ENCODE data around the gene OR1L4. TPM values are rescaled to one million over a fixed set of nuclear protein-coding genes. Genes with fewer than 3 reads are reported as not detected.

Gene OR1L4
- polyA plus RNA-seq, 1 donor (not counting 4 experiments of a cell fraction or from before 2014, with no cell fraction given), result not detected

- FAIRE-seq (no peak), DNase-seq (ENCODE audit: low read depth, low spot score) (no peak)
- Histone ChIP-seq H3K27ac (ENCODE audit: control insufficient read depth, insufficient read depth, low read length) (no peak overlapping the region), H2AFZ (ENCODE audit: control insufficient read depth, low read length) (no peak overlapping the region), H3K79me2 (ENCODE audit: control insufficient read depth, insufficient read depth, low read length) (no peaks in the 10 kb centered on the region), H3K9ac (ENCODE audit: control insufficient read depth, extremely low read depth, insufficient read depth, low read length) (no peak overlapping the region), H3K4me2 (ENCODE audit: control insufficient read depth, extremely low read depth, insufficient read depth, low read depth, low read length) (no peak overlapping the region), H3K9me3 (ENCODE audit: control insufficient read depth, low read depth, low read length) (no peaks in the 10 kb centered on the region), H3K4me3 (ENCODE audit: control insufficient read depth in 2 of 3, extremely low read depth in 1 of 3, insufficient read depth in 2 of 3, low read depth in 1 of 3, low read length in 3 of 3) (no peak overlapping the region), H3K4me1 (ENCODE audit: control insufficient read depth, extremely low read depth, insufficient read depth, low read length) (no peaks in the 10 kb centered on the region), H3K9me1 (ENCODE audit: control insufficient read depth, extremely low read depth, insufficient read depth, low read length) (no peaks in the 10 kb centered on the region), H4K20me1 (ENCODE audit: control insufficient read depth, extremely low read depth, insufficient read depth, low read length) (no peaks in the 10 kb centered on the region), H3K36me3 (ENCODE audit: control insufficient read depth in 2 of 2, extremely low read depth in 1 of 2, insufficient read depth in 2 of 2, low read length in 2 of 2) (no peaks in the 10 kb centered on the region), H3K27me3 (ENCODE audit: control insufficient read depth, extremely low read depth, insufficient read depth, low read length) (no peaks in the 10 kb centered on the region)
- dilution Hi-C loops (cut with MboI; ENCODE audit: extremely low pct_ligation_motif_present, low sequenced_read_pairs), result no loop called here
- no peak for TF ChIP-seq CTCF (optimal IDR thresholded peaks at IDR 0.05 in 1 of 3, IDR thresholded peaks at IDR 0.05 in 1 of 3, conservative IDR thresholded peaks at IDR 0.05 in 1 of 3; ENCODE audit: extremely low read depth in 1 of 3, insufficient read depth in 2 of 3, low read length in 3 of 3)
- TF ChIP-seq EZH2 (IDR thresholded peaks at IDR 0.05; ENCODE audit: low read length), result no peak
Measured at GRCh38 chr9:122754825-122755224, 31.0 kb downstream of the OR1L4 start.

- no peak for FAIRE-seq
Measured at GRCh38 chr9:122767817-122768216, 44.0 kb downstream of the OR1L4 start.

More at GRCh38 chr9:122767817-122768216, 44.0 kb downstream of the OR1L4 start:
- no peaks in the 10 kb centered on the region for H3K4me1 ChIP-seq (ENCODE audit: control insufficient read depth, extremely low read depth, insufficient read depth, low read length)
- no peak overlapping the region for H3K4me2 ChIP-seq (ENCODE audit: control insufficient read depth, extremely low read depth, insufficient read depth, low read depth, low read length)
- dilution Hi-C loops (cut with MboI; ENCODE audit: extremely low pct_ligation_motif_present, low sequenced_read_pairs), result no loop called here
- TF ChIP-seq EZH2 (IDR thresholded peaks at IDR 0.05; ENCODE audit: low read length) (no peak), CTCF (optimal IDR thresholded peaks at IDR 0.05 in 1 of 3, IDR thresholded peaks at IDR 0.05 in 1 of 3, conservative IDR thresholded peaks at IDR 0.05 in 1 of 3; ENCODE audit: extremely low read depth in 1 of 3, insufficient read depth in 2 of 3, low read length in 3 of 3) (no peak)
- H3K36me3 ChIP-seq (ENCODE audit: control insufficient read depth in 2 of 2, extremely low read depth in 1 of 2, insufficient read depth in 2 of 2, low read length in 2 of 2), result no peaks in the 10 kb centered on the region
- no peak overlapping the region for H3K9ac ChIP-seq (ENCODE audit: control insufficient read depth, extremely low read depth, insufficient read depth, low read length)
- H4K20me1 ChIP-seq (ENCODE audit: control insufficient read depth, extremely low read depth, insufficient read depth, low read length), result no peaks in the 10 kb centered on the region
- H3K4me3 ChIP-seq (ENCODE audit: control insufficient read depth in 2 of 3, extremely low read depth in 1 of 3, insufficient read depth in 2 of 3, low read depth in 1 of 3, low read length in 3 of 3), result no peak overlapping the region
- H3K79me2 ChIP-seq (ENCODE audit: control insufficient read depth, insufficient read depth, low read length), result no peaks in the 10 kb centered on the region
- H3K9me1 ChIP-seq (ENCODE audit: control insufficient read depth, extremely low read depth, insufficient read depth, low read length), result no peaks in the 10 kb centered on the region
- no peaks in the 10 kb centered on the region for H3K9me3 ChIP-seq (ENCODE audit: control insufficient read depth, low read depth, low read length)
- no peaks in the 10 kb centered on the region for H3K27me3 ChIP-seq (ENCODE audit: control insufficient read depth, extremely low read depth, insufficient read depth, low read length)
- no peak for DNase-seq (ENCODE audit: low read depth, low spot score)
- H3K27ac ChIP-seq (ENCODE audit: control insufficient read depth, insufficient read depth, low read length), result no peak overlapping the region
- H2AFZ ChIP-seq (ENCODE audit: control insufficient read depth, low read length), result no peak overlapping the region

Other genes with a start within 250 kb of the OR1L4 start
- gene OR1J1, start 246.1 kb upstream of the OR1L4 start, polyA plus RNA-seq, result not detected in 3 replicates
- gene OR1J2, start 213.2 kb upstream of the OR1L4 start, polyA plus RNA-seq, result not detected in 3 replicates
- not detected in 3 replicates for gene OR1J4, start 204.8 kb upstream of the OR1L4 start, polyA plus RNA-seq
- gene OR1N1, start 196.7 kb upstream of the OR1L4 start, polyA plus RNA-seq, result not detected in 3 replicates
- not detected in 3 replicates for gene OR1N2, start 170.9 kb upstream of the OR1L4 start, polyA plus RNA-seq
- not detected in 3 replicates for gene OR1L8, start 140.6 kb upstream of the OR1L4 start, polyA plus RNA-seq
- gene OR1Q1, start 109.3 kb upstream of the OR1L4 start, polyA plus RNA-seq, result not detected in 3 replicates
- gene OR1B1, start 66.4 kb upstream of the OR1L4 start, polyA plus RNA-seq, result not detected in 3 replicates
- not detected in 3 replicates for gene OR1L1, start 62.3 kb upstream of the OR1L4 start, polyA plus RNA-seq
- gene OR1L3, start 48.9 kb upstream of the OR1L4 start, polyA plus RNA-seq, result not detected in 3 replicates
- not detected in 3 replicates for gene OR1L6, start 18.3 kb downstream of the OR1L4 start, polyA plus RNA-seq
- not detected in 3 replicates for gene OR5C1, start 64.9 kb downstream of the OR1L4 start, polyA plus RNA-seq
- gene OR1K1, start 76.1 kb downstream of the OR1L4 start, polyA plus RNA-seq, result not detected in 3 replicates
- 7.3 to 11.5 TPM (median 10.5 TPM) in 3 replicates for gene PDCL, start 104.6 kb downstream of the OR1L4 start, polyA plus RNA-seq
- 31.0 to 35.0 TPM (median 34.2 TPM) in 3 replicates for gene RC3H2, start 181.4 kb downstream of the OR1L4 start, polyA plus RNA-seq
- gene ZBTB6, start 189.3 kb downstream of the OR1L4 start, polyA plus RNA-seq, result 4.9 to 7.3 TPM (median 5.7 TPM) in 3 replicates
- 2.4 to 4.1 TPM (median 2.7 TPM) in 3 replicates for gene ZBTB26, start 207.5 kb downstream of the OR1L4 start, polyA plus RNA-seq
- gene RABGAP1, start 217.0 kb downstream of the OR1L4 start, polyA plus RNA-seq, result 32.9 to 40.6 TPM (median 34.1 TPM) in 3 replicates

All from keratinocyte (primary cell).